ENCODE results near the gene IDH3A.

GRCh38 chr15:78182336-78182700 lies 33.2 kb downstream of the IDH3A start:
- no peak for TF ChIP-seq POLR2A (IDR thresholded peaks at IDR 0.05)
- TF ChIP-seq CTCF (IDR thresholded peaks at IDR 0.05): no peak
